Endothelial cell of umbilical vein (primary cell): Measurements from ENCODE around the gene PYROXD2. TPM values are rescaled to one million over a fixed set of nuclear protein-coding genes. Genes with fewer than 3 reads are reported as not detected.

ENCODE experiments used
- BruUV-seq: library from RNA; stranded (reverse); fragments of 400-500 nt; replicated peaks from 2 replicates; lab custom pipeline; 2021; lab: Mats Ljungman, UMichigan
- CTCF ChIA-PET: fragments of 300-600, 350-600 bp; sonication (Branson Sonifier 250); formaldehyde crosslinking; loops from one replicate; lab custom pipeline; 2021; ENCODE audit warnings: antibody characterized with exemption, inconsistent platforms; lab: Charles Lee
- POLR2A ChIA-PET: fragments of 300-600, 350-600 bp; sonication (Branson Sonifier 250); formaldehyde crosslinking; loops from one replicate; lab custom pipeline; 2021; ENCODE audit warnings: antibody characterized with exemption, inconsistent platforms; lab: Charles Lee
- DNase-seq: peaks from one replicate; pipeline ENCODE4 v3.0.0-alpha.2; 2011; ENCODE audit warnings: low read depth, low spot score
- FAIRE-seq: peaks from 2 replicates; lab custom pipeline; 2011; peaks lifted over from hg19 to GRCh38; lab: Jason Lieb, UNC
- H2AFZ ChIP-seq: 2 replicates; pipeline ENCODE4 v1.6.0; 2012; ENCODE audit warnings: low read depth, low read length, control low read depth, inconsistent platforms
- H3K27ac ChIP-seq: 2 replicates; pipeline ENCODE4 v1.5.1; 2011; ENCODE audit warnings: low read depth, mild to moderate bottlenecking, control low read depth, low read length, moderate library complexity; ENCODE audit not compliant: insufficient read depth
- H3K27me3 ChIP-seq, 2 experiments: 2 replicates each; pipeline versions ENCODE4 v1.6.0 to v1.6.1; 2011; ENCODE audit warnings: low read length in 2 of 2, mixed read lengths in 1 of 2; ENCODE audit not compliant: control insufficient read depth in 2 of 2, insufficient read depth in 2 of 2
- H3K36me3 ChIP-seq, 2 experiments: 2 replicates in 1 of 2; 3 replicates in 1 of 2; pipeline ENCODE4 v1.5.1; 2011; ENCODE audit warnings: low read length in 2 of 2, mild to moderate bottlenecking in 1 of 2, moderate library complexity in 1 of 2; ENCODE audit not compliant: control insufficient read depth in 2 of 2, insufficient read depth in 2 of 2; ENCODE audit errors: extremely low read depth in 1 of 2
- H3K4me1 ChIP-seq: 3 replicates; pipeline ENCODE4 v1.5.1; 2011; ENCODE audit warnings: mild to moderate bottlenecking, low read length; ENCODE audit not compliant: control insufficient read depth, insufficient read depth; ENCODE audit errors: extremely low read depth
- H3K4me2 ChIP-seq: 2 replicates; pipeline ENCODE4 v1.6.1; 2011; ENCODE audit warnings: low read length, control low read depth, mixed read lengths; ENCODE audit not compliant: insufficient read depth
- H3K4me3 ChIP-seq, 3 experiments: fragments of 200-600 bp in 1 of 3; sonication (generic), shearing (Covaris generic) in 1 of 3; replicated peaks in 1 of 3; 2 replicates each; pipeline ENCODE4 v1.5.1; 2011 to 2016; ENCODE audit warnings: control low read depth in 3 of 3, low read length in 3 of 3, mild to moderate bottlenecking in 2 of 3, inconsistent platforms in 1 of 3, low read depth in 1 of 3, moderate library complexity in 1 of 3; ENCODE audit not compliant: insufficient read depth in 1 of 3
- H3K79me2 ChIP-seq: 2 replicates; pipeline ENCODE4 v1.6.0; 2012; ENCODE audit warnings: low read length, inconsistent platforms; ENCODE audit not compliant: control insufficient read depth, insufficient read depth
- H3K9ac ChIP-seq: replicated peaks from 2 replicates; pipeline ENCODE3; 2011; ENCODE audit warnings: low read length, control low read depth; ENCODE audit not compliant: insufficient read depth; ENCODE audit errors: extremely low read depth
- H3K9me1 ChIP-seq: replicated peaks from 3 replicates; pipeline ENCODE4 v1.6.0; 2011; ENCODE audit warnings: mild to moderate bottlenecking, low read length; ENCODE audit not compliant: control insufficient read depth, insufficient read depth; ENCODE audit errors: extremely low read depth
- H3K9me3 ChIP-seq: replicated peaks from 2 replicates; pipeline ENCODE4 v1.5.1; 2012; ENCODE audit warnings: low read length, inconsistent platforms; ENCODE audit not compliant: control insufficient read depth, insufficient read depth
- H4K20me1 ChIP-seq: replicated peaks from 2 replicates; pipeline ENCODE3; 2011; ENCODE audit warnings: mild to moderate bottlenecking, low read length; ENCODE audit not compliant: control insufficient read depth, insufficient read depth; ENCODE audit errors: extremely low read depth
- EZH2 ChIP-seq: IDR thresholded peaks from 2 replicates; pipeline ENCODE4 v1.6.1; 2012; ENCODE audit warnings: borderline replicate concordance, low read depth, mild to moderate bottlenecking, moderate library complexity, low read length, inconsistent platforms; ENCODE audit not compliant: severe bottlenecking
- FOS ChIP-seq: IDR thresholded peaks from 2 replicates; pipeline ENCODE4 v1.6.1; 2011; ENCODE audit warnings: mild to moderate bottlenecking, low read length, moderate library complexity, borderline replicate concordance; ENCODE audit not compliant: insufficient read depth
- GATA2 ChIP-seq: IDR thresholded peaks from 2 replicates; pipeline ENCODE4 v1.7.0; 2011; ENCODE audit warnings: low read depth, mild to moderate bottlenecking, moderate library complexity, mixed read lengths, low read length; ENCODE audit not compliant: insufficient read length, insufficient read depth
- JUN ChIP-seq: IDR thresholded peaks from 2 replicates; pipeline ENCODE4 v1.6.1; 2011; ENCODE audit warnings: borderline replicate concordance, low read depth; ENCODE audit not compliant: insufficient read length, insufficient read depth
- MYC ChIP-seq: IDR thresholded peaks from one replicate; pipeline ENCODE4 v1.6.1; 2011; ENCODE audit warnings: mild to moderate bottlenecking, low read depth, low read length
- POLR2A ChIP-seq: IDR thresholded peaks from 2 replicates; pipeline ENCODE4 v1.6.1; 2012; ENCODE audit warnings: low read depth, mild to moderate bottlenecking, control low read depth, low read length
- POLR2AphosphoS5 ChIP-seq: IDR thresholded peaks from 2 replicates; pipeline ENCODE4 v1.6.1; 2012; ENCODE audit warnings: low read depth, mild to moderate bottlenecking, control low read depth, low read length, moderate library complexity; ENCODE audit not compliant: insufficient read depth
- dilution Hi-C: fragments of 300-500 bp; cut with MboI; formaldehyde crosslinking; loops from one replicate; pipeline ENCODE4 v1.15.0; 2019; ENCODE audit warnings: low sequenced_read_pairs; ENCODE audit not compliant: extremely low pct_ligation_motif_present
- intact Hi-C: fragments of 100-400 bp; cut with micrococcal nuclease; formaldehyde crosslinking; loops from one replicate; pipeline ENCODE4 v1.10.0; 2022
- polyA plus RNA-seq, 4 experiments: library from polyadenylated mRNA; depleted of rRNA in 3 of 4; stranded (reverse) in 3 of 4; unstranded in 1 of 4; fragments of >200 nt; gene quantifications; 2 replicates each; pipeline versions ENCODE4 v1.2.1 to v1.2.3, GENCODE V29; 2011 to 2012; ENCODE audit warnings: missing spikeins in 1 of 4
- total RNA-seq: library from RNA; stranded (reverse); gene quantifications from 2 replicates; pipeline ENCODE4 v1.2.3, GENCODE V29; 2021
- TF ChIP-seq, protein P1 (sequence below), 2 donors: IDR thresholded peaks; 1 replicate in 1 of 2; 2 replicates in 1 of 2; pipeline ENCODE4 v1.5.1; 2011; ENCODE audit warnings: low read length in 2 of 2, mild to moderate bottlenecking in 2 of 2, moderate library complexity in 2 of 2, control low read depth in 1 of 2, inconsistent platforms in 1 of 2, low read depth in 1 of 2; ENCODE audit not compliant: insufficient read depth in 1 of 2; ENCODE audit errors: extremely low read depth in 1 of 2
- TF ChIP-seq, protein P2 (sequence below): IDR thresholded peaks from 2 replicates; pipeline ENCODE4 v1.6.1; 2011; ENCODE audit not compliant: insufficient read depth, insufficient read length

PYROXD2 gene
- total and polyA plus RNA-seq, 2 donors (not counting 3 experiments of a cell fraction or from before 2014, with no cell fraction given) = 7.0 to 13.7 TPM

DNA sequence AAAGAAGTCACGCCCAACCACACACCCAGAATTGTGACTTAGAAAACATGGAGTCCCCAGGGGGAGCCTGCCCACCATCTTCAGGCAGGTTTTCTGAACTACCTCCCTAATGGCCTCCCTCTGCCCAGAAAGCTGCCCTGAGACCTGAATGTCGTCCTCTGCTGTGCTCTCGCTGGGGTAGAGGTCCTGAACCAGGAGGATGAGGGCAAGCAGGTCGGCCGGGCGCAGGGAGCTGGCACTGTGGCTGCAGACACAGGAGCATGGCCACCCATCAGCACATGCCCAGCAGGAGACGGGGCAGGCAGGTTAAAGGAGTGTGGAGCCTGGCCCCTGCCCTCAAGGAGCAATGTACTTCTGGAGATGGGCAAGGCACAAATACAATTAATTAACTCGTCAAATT is 15.4 kb upstream of the PYROXD2 start:
- no peak overlapping the region for H3K4me3 ChIP-seq
- H3K4me1 ChIP-seq = peaks cover 13% of the 10 kb centered on the region
- DNase-seq (no peak), FAIRE-seq (no peak)
- H3K9ac ChIP-seq = no peak overlapping the region
- no peaks in the 10 kb centered on the region for H4K20me1 ChIP-seq
- peaks cover 19 to 41% of the 10 kb centered on the region in 2 experiments for H3K36me3 ChIP-seq
- intact Hi-C loops (no loop called here), dilution Hi-C loops (no loop called here)
- H3K9me1 ChIP-seq = no peaks in the 10 kb centered on the region
- BruUV-seq = no TSS peak
- CTCF ChIA-PET = interaction anchor here (0.7 to 1.0 kb wide), 2 partner anchors 36 to 90 kb away, joined by 3 to 4 read pairs; no protein-coding TSS in a partner anchor
- no peaks in the 10 kb centered on the region for H3K9me3 ChIP-seq
- no peak overlapping the region for H2AFZ ChIP-seq
- POLR2A ChIA-PET = no interaction called here
- H3K27me3 ChIP-seq = no peaks in the 10 kb centered on the region
- no peaks in the 10 kb centered on the region for H3K79me2 ChIP-seq
- no peak for TF ChIP-seq GATA2
- no peak for TF ChIP-seq MYC
- TF ChIP-seq FOS = no peak
- no peak for TF ChIP-seq EZH2
- no peak for TF ChIP-seq POLR2A
- TF ChIP-seq JUN = no peak
- no peak for TF ChIP-seq POLR2AphosphoS5
- TF ChIP-seq, protein P1, sequence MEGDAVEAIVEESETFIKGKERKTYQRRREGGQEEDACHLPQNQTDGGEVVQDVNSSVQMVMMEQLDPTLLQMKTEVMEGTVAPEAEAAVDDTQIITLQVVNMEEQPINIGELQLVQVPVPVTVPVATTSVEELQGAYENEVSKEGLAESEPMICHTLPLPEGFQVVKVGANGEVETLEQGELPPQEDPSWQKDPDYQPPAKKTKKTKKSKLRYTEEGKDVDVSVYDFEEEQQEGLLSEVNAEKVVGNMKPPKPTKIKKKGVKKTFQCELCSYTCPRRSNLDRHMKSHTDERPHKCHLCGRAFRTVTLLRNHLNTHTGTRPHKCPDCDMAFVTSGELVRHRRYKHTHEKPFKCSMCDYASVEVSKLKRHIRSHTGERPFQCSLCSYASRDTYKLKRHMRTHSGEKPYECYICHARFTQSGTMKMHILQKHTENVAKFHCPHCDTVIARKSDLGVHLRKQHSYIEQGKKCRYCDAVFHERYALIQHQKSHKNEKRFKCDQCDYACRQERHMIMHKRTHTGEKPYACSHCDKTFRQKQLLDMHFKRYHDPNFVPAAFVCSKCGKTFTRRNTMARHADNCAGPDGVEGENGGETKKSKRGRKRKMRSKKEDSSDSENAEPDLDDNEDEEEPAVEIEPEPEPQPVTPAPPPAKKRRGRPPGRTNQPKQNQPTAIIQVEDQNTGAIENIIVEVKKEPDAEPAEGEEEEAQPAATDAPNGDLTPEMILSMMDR (IDR thresholded peaks at IDR 0.05; ENCODE audit: extremely low read depth in 1 of 2, insufficient read depth in 1 of 2, low read depth in 1 of 2, low read length in 2 of 2) = no peak
- TF ChIP-seq, protein P2, sequence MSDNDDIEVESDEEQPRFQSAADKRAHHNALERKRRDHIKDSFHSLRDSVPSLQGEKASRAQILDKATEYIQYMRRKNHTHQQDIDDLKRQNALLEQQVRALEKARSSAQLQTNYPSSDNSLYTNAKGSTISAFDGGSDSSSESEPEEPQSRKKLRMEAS = no peak
- no peak overlapping the region for H3K4me2 ChIP-seq
- H3K27ac ChIP-seq = no peak overlapping the region
